ENCODE measurements around the gene ZSWIM4.

DNA sequence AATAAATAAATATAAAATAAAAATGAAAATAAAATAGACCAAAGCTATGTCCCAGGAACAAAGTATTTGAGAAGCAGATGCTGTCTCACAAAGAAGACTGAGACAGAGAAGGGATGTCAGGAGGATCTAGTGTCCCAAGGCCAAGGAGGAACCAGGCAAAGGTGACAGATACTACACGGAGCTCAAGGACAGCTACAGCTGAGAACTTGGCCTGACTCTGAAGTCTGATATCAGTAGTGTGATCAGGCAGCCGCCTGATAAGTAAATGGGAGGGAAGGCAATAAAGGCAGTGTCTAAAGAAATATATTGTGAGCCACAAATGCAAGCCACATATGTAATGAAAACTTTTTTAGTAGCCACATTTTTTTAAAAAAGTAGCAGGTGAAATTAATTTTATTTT lies 61.3 kb downstream of the ZSWIM4 start:
- TF ChIP-seq, protein P1, sequence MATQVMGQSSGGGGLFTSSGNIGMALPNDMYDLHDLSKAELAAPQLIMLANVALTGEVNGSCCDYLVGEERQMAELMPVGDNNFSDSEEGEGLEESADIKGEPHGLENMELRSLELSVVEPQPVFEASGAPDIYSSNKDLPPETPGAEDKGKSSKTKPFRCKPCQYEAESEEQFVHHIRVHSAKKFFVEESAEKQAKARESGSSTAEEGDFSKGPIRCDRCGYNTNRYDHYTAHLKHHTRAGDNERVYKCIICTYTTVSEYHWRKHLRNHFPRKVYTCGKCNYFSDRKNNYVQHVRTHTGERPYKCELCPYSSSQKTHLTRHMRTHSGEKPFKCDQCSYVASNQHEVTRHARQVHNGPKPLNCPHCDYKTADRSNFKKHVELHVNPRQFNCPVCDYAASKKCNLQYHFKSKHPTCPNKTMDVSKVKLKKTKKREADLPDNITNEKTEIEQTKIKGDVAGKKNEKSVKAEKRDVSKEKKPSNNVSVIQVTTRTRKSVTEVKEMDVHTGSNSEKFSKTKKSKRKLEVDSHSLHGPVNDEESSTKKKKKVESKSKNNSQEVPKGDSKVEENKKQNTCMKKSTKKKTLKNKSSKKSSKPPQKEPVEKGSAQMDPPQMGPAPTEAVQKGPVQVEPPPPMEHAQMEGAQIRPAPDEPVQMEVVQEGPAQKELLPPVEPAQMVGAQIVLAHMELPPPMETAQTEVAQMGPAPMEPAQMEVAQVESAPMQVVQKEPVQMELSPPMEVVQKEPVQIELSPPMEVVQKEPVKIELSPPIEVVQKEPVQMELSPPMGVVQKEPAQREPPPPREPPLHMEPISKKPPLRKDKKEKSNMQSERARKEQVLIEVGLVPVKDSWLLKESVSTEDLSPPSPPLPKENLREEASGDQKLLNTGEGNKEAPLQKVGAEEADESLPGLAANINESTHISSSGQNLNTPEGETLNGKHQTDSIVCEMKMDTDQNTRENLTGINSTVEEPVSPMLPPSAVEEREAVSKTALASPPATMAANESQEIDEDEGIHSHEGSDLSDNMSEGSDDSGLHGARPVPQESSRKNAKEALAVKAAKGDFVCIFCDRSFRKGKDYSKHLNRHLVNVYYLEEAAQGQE (IDR thresholded peaks at IDR 0.05; ENCODE audit: borderline replicate concordance in 1 of 2, low read depth in 1 of 2, low read length in 2 of 2), result no peak
- TF ChIP-seq HMGXB4 (CRISPR knock-in tag; IDR thresholded peaks at IDR 0.05; ENCODE audit: borderline replicate concordance in 1 of 2, low read depth in 1 of 2) (no peak), HIVEP1 (CRISPR knock-in tag; IDR thresholded peaks at IDR 0.05) (no peak), TCF7L2 (IDR thresholded peaks at IDR 0.05; ENCODE audit: low read depth, low read length) (no peak), JUN (CRISPR knock-in tag; IDR thresholded peaks at IDR 0.05) (no peak)
- TF ChIP-seq, protein P2, sequence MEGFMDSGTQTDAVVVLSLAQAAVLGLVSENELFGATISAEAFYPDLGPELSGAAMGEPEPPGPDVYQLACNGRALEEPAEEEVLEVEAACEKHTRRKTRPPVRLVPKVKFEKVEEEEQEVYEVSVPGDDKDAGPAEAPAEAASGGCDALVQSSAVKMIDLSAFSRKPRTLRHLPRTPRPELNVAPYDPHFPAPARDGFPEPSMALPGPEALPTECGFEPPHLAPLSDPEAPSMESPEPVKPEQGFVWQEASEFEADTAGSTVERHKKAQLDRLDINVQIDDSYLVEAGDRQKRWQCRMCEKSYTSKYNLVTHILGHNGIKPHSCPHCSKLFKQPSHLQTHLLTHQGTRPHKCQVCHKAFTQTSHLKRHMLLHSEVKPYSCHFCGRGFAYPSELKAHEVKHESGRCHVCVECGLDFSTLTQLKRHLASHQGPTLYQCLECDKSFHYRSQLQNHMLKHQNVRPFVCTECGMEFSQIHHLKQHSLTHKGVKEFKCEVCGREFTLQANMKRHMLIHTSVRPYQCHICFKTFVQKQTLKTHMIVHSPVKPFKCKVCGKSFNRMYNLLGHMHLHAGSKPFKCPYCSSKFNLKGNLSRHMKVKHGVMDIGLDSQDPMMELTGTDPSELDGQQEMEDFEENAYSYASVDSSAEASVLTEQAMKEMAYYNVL (CRISPR knock-in tag; IDR thresholded peaks at IDR 0.05; ENCODE audit: borderline replicate concordance), result no peak
